KMS-11 (cell line): ENCODE results near the gene AUTS2.

Experiments used
- H2AFZ ChIP-seq: fragments of 200-600 bp; sonication (generic); 2 replicates; pipeline ENCODE4 v1.6.1; 2016; ENCODE audit warnings: antibody characterized with exemption, mixed run types, low read depth
- H3K27ac ChIP-seq: fragments of 200-600 bp; sonication (generic); 2 replicates; pipeline ENCODE4 v1.6.1; 2016; ENCODE audit warnings: mild to moderate bottlenecking, mixed run types
- H3K27me3 ChIP-seq: fragments of 200-600 bp; sonication (generic); 2 replicates; pipeline ENCODE4 v1.6.1; 2017; ENCODE audit warnings: mild to moderate bottlenecking, low read depth, mixed run types, moderate library complexity; ENCODE audit not compliant: insufficient read depth
- H3K36me3 ChIP-seq: fragments of 200-600 bp; sonication (generic); 2 replicates; pipeline ENCODE4 v1.6.1; 2017; ENCODE audit warnings: mild to moderate bottlenecking, mixed run types; ENCODE audit not compliant: insufficient read depth
- H3K4me1 ChIP-seq: fragments of 200-600 bp; sonication (generic); 2 replicates; pipeline ENCODE4 v1.6.1; 2016; ENCODE audit warnings: mild to moderate bottlenecking, low read depth, mixed run types; ENCODE audit not compliant: poor library complexity, severe bottlenecking
- H3K4me2 ChIP-seq: fragments of 200-600 bp; sonication (generic); 2 replicates; pipeline ENCODE4 v1.7.0; 2016; ENCODE audit warnings: mild to moderate bottlenecking, mixed run types
- H3K4me3 ChIP-seq: fragments of 200-600 bp; sonication (generic); IDR thresholded peaks from 2 replicates; pipeline ENCODE4 v1.6.1; 2017; ENCODE audit warnings: low read depth, low read length, mixed read lengths; ENCODE audit not compliant: insufficient read depth
- H3K79me2 ChIP-seq: fragments of 200-600 bp; sonication (generic); 2 replicates; pipeline ENCODE4 v1.6.1; 2016; ENCODE audit warnings: low read depth, mixed run types; ENCODE audit not compliant: insufficient read depth
- H3K9ac ChIP-seq: fragments of 200-600 bp; sonication (generic); 2 replicates; pipeline ENCODE4 v1.6.1; 2016; ENCODE audit warnings: mild to moderate bottlenecking, mixed run types
- H4K20me1 ChIP-seq: fragments of 200-600 bp; sonication (generic); 2 replicates; pipeline ENCODE4 v1.6.1; 2016; ENCODE audit warnings: mild to moderate bottlenecking, mixed run types; ENCODE audit not compliant: insufficient read depth
- CTCF ChIP-seq: fragments of 200-600 bp; sonication (generic); conservative IDR thresholded peaks from 2 replicates; pipeline ENCODE4 v1.6.1; 2017; ENCODE audit warnings: low read depth, mild to moderate bottlenecking, antibody characterized with exemption, low read length, moderate library complexity, mixed read lengths

The AUTS2 gene

GRCh38 chr7:70414368-70414767 is 816.1 kb downstream of the AUTS2 start:
- H3K36me3 ChIP-seq: no peaks in the 10 kb centered on the region
- no peaks in the 10 kb centered on the region for H4K20me1 ChIP-seq
- no peak overlapping the region for H3K4me2 ChIP-seq
- no peak overlapping the region for H3K4me3 ChIP-seq
- no peaks in the 10 kb centered on the region for H3K79me2 ChIP-seq
- H3K9ac ChIP-seq: no peak overlapping the region
- H3K27me3 ChIP-seq: no peaks in the 10 kb centered on the region
- TF ChIP-seq CTCF: no peak
- H3K4me1 ChIP-seq: no peaks in the 10 kb centered on the region
- H2AFZ ChIP-seq: no peak overlapping the region
- H3K27ac ChIP-seq: no peak overlapping the region

GRCh38 chr7:70415179-70415972 is 817.1 kb downstream of the AUTS2 start:
- no peak for TF ChIP-seq CTCF
- Histone ChIP-seq H3K9ac (no peak overlapping the region), H3K36me3 (no peaks in the 10 kb centered on the region), H3K4me3 (no peak overlapping the region), H3K4me1 (no peaks in the 10 kb centered on the region), H3K27me3 (no peaks in the 10 kb centered on the region), H4K20me1 (no peaks in the 10 kb centered on the region), H3K79me2 (no peaks in the 10 kb centered on the region), H3K27ac (no peak overlapping the region), H3K4me2 (no peak overlapping the region), H2AFZ (no peak overlapping the region)

- no peak overlapping the region for H3K9ac ChIP-seq
- no peaks in the 10 kb centered on the region for H3K4me1 ChIP-seq
- H2AFZ ChIP-seq: no peak overlapping the region
- H4K20me1 ChIP-seq: no peaks in the 10 kb centered on the region
- H3K79me2 ChIP-seq: no peaks in the 10 kb centered on the region
- no peak overlapping the region for H3K4me2 ChIP-seq
- no peak overlapping the region for H3K4me3 ChIP-seq
- no peak overlapping the region for H3K27ac ChIP-seq
- TF ChIP-seq CTCF: no peak
- H3K36me3 ChIP-seq: no peaks in the 10 kb centered on the region
- H3K27me3 ChIP-seq: no peaks in the 10 kb centered on the region
Observed at GRCh38 chr7:70416347-70416985, 818.2 kb downstream of the AUTS2 start.

- Histone ChIP-seq H3K4me3 (no peak overlapping the region), H3K79me2 (no peaks in the 10 kb centered on the region), H3K27ac (no peak overlapping the region), H3K36me3 (no peaks in the 10 kb centered on the region), H2AFZ (no peak overlapping the region), H3K4me1 (no peaks in the 10 kb centered on the region), H3K9ac (no peak overlapping the region), H4K20me1 (no peaks in the 10 kb centered on the region), H3K27me3 (no peaks in the 10 kb centered on the region), H3K4me2 (no peak overlapping the region)
- TF ChIP-seq CTCF: no peak
Observed at GRCh38 chr7:70416986-70417655, 818.8 kb downstream of the AUTS2 start.
